Measurements from ENCODE around the gene CDIPT. TPM values are rescaled to one million over a fixed set of nuclear protein-coding genes. Genes with fewer than 3 reads are reported as not detected.
A peak's percentile ranks its signal among the peaks of the same experiment; 100 is the strongest.
"Not testable (repeated sequence)": the region's sequence is repeated elsewhere in the genome, so short reads cannot be mapped to it uniquely, and the experiment has no call there.

CDIPT gene, protein sequence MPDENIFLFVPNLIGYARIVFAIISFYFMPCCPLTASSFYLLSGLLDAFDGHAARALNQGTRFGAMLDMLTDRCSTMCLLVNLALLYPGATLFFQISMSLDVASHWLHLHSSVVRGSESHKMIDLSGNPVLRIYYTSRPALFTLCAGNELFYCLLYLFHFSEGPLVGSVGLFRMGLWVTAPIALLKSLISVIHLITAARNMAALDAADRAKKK
- 90.0 and 91.7 TPM in 2 replicates for total RNA-seq (2014; rRNA removed; shearing (Covaris generic))

DNA sequence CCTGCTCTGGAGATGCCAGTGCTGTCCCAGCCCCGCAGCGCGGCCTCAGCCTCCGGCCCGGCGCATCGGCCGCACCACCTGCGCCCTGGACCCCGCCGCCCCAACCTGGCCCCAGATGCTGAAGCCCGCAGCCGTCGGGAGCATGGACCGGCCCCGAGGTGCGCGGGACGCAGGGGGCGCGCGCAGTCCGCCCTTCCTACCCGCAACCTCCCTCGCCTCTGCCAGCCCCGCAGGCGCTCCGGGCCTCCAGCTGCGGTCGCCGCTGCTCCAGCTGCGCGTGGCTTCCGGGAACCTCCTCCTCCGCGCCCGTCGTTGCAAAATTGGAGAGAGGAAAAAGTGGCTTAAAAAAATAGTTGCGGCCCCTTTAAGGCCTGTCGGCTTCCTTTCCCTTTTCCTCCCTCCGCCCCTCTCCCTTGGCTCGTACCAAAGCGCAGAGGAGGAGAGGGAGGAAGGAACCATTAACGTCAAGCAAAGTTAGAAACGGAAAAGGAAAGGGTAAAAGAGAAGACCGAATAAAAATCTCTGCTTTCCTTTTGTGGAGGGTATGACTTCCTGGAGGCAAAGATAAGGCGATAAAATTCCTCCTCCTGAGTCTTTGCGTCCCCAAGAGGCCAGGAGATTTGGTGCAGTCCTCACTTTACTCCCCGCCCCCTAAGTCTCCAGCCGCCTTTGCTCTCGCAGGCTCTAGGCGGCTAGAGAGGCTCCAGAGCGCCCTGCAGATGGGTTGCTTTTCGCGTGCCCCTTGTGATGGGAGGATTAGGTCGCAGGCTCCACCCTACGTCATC is at the start of gene CDIPT:
Gene CDIPT (minus strand): TSS at position 343 of the 785 bp plus-strand sequence. CDS start 369 bp downstream, outside the sequence.
- DNase-seq (ENCODE audit: low spot score): peak; percentile 98

DNA sequence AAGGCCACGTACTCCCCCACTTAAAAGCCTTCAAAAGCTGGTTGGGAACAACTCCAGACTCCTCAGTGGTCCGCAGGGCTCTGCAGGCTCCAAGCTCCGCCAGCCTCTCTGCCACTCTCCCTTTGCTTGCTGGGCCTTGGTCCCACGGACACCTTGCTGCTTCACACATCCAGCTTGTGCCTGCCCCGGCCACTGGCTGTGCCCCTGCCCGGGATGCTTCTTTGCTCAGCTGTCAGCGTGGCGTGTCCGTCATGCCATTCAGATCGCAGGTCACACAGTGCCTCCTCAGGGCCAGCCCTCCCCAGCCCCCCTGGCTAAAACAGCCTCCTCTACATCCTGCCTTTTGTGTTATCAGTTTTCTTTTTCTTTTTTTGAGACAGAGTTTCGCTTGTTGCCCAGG is 49.1 kb upstream of the CDIPT start:
- DNase-seq (ENCODE audit: low spot score): no peak

DNA sequence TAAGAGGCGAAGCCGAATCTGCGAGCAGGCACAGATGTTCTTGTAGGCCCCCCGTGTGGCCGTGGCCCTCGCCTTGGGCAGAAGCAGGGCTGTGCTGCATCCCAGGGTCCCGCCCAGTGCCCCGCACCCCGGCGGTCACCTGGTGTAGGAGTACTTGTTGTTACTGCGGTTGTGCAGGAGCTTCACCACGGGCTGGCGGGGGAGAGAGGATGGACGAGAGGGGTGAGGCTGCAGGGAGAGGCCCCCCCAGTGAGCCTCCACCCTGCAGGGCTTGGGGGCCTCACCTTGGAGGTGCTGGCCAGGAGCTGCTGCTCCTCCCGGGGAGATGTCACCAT is 48.6 kb upstream of the CDIPT start:
- no peak for DNase-seq (ENCODE audit: low spot score)

DNA sequence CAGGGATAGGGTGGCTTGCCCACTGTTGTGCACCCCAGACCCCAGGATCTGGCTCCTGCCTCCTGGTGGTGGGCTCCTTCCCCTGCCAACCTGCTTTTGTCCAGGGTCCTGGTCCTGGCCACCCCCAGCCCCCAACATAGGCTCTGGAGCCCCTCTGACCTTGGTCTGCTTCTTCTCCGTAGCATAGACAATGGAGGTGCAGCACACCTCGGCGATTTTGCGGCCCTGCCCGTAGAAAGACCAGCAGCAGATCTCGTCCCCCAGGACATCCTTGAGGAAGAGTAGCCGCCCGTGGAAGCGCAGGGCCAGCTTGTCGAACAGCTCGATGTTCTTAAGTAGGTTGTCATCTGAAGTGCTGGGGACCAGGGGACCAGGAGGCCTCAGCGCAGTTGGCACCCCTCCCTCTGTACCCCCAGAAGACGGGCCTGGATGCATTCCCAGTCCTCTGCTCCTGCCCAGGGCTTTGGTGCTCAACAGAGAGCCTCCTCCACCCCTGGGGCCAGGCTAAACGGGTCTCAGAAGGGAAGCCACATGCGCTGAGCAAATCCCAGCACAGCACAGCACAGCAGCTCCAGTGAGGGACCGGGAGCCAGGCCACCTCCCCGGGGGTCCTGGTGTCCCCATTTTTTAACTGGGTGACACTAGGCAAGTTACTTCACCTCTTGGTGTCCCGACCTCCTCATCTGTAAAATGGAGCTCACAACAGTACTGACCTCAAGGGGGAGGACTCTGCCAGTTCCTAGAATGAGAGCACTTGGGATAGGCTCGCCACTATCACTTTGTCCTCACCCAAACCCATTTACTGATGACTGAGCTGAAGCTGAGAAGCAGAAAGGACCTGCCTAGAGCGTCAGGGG is 48.0 kb upstream of the CDIPT start:
- no peak for DNase-seq (ENCODE audit: low spot score)

DNA sequence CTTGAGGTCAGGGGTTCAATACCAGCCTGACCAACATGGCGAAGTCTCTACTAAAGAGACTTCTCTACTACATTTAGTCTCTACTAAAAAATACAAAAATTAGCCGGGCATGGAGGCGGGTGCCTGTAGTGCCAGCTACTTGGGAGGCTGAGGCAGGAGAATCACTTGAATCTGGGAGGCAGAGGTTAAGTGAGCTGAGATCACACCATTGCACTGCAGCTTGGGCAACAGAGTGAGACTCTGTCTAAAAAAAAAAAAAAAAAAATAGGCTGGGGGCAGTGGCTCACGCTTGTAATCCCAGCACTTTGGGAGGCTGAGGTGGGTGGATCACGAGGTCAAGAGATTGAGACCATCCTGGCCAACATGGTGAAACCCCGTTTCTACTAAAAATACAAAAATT is 46.8 kb upstream of the CDIPT start:
- not testable (repeated sequence) for DNase-seq (ENCODE audit: low spot score)

DNA sequence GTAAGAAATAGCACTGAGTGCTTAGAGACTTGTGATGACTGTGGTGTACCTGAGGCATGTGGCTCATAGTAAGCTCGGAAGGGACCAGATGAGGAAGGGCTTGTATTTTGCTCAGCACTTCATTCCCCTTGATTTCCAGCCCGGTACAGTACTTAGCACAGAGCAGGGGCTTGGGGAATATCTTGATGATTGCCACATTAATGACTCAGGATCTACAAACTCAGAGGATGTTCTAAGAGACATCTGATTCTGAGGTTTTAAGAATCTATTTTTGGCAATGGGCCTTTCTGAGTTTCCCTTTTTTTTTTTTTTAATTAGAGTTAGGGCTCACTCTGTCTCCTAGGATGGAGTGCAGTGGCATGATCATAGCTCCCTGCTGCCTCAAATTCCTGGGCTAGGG is 46.4 kb upstream of the CDIPT start:
- no peak for DNase-seq (ENCODE audit: low spot score)

DNA sequence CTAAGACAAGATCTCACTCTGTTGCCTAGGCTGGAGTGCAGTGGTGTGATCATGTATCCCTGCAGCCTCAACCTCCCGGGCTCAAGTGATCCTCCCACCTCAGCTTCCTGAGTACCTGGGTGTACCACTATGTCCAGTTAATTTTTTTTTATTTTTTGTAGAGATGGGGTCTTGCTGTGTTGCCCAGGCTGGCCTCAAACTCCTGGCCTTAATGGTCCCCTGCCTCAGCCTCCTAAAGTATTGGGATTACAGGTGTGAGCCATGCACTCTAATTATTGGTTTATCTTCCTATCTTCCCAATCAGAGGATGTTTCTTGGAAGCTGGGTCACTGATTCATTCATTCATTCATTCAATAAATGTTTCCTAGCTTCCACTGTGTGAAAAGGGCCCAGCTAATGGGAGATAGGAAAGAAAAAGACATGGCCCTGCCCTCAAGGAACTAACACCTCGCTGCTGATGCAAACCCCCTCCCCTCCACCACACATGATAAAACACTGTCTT is 45.7 kb upstream of the CDIPT start:
- no peak for DNase-seq (ENCODE audit: low spot score)

DNA sequence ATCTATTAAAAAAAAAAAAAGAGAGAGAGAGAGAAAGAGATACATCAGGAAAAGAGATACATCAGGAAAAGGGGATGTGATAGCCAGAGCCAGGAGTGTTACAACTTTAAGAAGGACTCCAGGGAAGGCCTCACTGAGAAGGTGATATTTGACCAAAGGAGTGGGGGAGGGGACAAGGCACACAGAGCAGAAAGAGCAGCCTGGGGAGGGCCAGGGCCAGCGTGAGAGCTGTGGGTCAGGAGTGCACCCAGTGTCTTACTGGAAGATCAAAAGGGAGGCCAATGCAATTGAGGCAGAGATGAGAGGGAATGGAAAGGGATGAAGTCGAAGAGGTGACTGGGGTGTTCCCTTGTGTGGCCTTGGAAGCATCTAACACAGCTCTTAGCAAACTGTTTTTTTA is 44.9 kb upstream of the CDIPT start:
- DNase-seq (ENCODE audit: low spot score): no peak

DNA sequence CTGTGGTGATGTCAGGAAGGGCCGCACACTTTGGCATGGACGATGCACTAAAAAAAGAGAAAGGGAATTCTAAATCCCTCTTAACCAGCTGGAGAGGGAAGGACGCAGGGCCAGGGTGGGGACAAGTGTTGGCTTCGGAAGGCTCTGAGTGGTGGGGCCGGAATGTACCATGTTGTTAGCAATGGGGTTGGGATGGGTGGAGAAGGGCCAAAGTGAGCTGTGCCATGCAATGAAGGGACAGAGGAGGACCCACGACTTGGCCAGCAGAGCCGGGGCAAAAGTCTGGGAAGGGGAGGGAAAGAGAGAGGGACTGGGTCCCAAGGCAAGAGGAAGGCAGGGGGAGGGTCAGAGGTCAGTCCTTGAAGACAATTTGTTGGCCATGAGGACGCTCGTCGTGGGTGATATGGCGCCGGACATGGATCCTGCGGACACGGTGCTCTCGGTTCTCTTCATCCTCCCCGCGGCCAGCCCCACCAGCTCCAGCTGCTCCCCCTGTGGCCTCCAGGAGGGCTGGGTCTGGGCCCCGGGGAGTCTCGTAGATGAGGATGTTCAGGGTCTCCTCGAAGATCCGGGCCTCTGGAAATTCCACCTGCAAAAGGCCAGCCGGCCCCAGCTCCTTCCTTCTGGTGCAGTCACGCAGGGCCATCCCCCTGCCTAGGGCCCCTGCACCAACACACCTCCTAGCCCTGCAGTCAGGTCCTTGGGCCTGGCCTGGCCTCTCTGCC is 43.7 kb upstream of the CDIPT start:
- DNase-seq (ENCODE audit: low spot score): no peak

DNA sequence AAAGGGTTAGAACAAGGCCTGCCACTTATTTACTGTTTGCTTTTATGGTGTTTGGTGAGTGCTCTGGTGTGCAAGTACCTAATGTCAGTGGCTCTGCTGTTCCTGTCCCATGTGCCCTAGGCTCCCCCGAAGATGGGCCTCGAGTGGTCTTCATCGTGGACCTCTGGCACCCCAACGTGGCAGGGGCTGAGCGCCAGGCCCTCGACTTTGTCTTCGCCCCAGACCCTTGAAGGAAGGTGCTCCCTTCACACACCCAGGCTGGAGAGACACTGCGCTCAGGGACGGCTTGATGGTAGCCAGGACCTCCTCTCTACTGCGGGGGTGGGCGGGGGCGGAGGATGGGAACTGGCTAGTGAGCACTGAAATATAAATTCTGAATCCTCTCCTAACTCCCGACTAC is 42.6 kb upstream of the CDIPT start:
- no peak for DNase-seq (ENCODE audit: low spot score)

DNA sequence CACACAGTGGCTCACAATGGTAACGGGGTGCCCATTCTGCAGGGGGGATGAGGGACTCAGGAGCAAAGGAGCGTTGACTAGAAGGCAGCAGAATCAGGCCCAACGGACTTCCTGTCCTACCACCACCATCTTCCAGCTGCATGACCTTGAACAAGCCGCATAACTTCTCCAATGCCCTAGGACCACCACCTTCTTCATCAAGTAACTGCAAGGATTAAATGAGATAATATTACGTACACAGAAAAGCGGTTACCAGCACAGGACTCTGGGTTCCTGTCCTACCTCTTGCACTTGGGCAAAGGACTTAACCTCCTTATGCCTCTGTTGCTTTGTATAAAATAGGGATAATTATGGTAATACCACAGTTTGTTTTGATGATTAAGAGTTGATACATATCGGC is 41.9 kb upstream of the CDIPT start:
- no peak for DNase-seq (ENCODE audit: low spot score)

DNA sequence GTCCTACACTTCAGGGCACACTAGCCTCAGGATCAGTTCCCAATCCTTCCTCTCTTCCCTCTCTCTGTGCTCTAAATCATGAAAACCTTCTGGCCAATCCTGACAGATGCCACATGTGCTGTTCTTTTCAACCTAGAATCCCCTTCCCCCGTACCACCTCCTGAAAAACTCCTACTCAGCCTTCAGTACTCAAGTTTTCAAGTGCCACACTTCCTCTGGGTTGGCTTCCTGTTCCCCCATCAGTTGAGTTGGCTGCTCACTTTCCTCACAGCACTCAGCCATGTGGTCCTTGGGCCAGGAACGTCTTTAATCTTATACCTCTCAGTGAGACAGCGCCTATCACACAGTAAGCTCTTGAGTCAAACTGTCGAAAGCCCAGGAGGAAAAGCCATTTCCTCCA is 40.6 kb upstream of the CDIPT start:
- no peak for DNase-seq (ENCODE audit: low spot score)

DNA sequence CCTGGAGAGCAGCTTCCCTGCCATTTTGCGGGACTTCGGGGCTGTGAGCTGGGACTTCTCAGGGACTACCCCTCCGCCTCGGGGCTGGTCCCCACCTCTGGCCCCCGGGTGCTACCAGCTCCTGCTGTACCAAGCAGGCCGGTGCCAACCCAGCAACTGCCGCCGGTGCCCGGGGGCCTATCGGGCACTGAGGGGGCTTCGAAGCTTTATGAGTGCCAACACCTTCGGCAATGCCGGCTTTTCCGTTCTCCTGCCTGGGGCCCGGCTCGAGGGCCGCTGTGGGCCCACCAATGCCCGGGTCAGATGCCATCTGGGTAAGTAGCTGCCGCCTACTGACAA is 38.5 kb upstream of the CDIPT start:
- DNase-seq (ENCODE audit: low spot score): no peak

DNA sequence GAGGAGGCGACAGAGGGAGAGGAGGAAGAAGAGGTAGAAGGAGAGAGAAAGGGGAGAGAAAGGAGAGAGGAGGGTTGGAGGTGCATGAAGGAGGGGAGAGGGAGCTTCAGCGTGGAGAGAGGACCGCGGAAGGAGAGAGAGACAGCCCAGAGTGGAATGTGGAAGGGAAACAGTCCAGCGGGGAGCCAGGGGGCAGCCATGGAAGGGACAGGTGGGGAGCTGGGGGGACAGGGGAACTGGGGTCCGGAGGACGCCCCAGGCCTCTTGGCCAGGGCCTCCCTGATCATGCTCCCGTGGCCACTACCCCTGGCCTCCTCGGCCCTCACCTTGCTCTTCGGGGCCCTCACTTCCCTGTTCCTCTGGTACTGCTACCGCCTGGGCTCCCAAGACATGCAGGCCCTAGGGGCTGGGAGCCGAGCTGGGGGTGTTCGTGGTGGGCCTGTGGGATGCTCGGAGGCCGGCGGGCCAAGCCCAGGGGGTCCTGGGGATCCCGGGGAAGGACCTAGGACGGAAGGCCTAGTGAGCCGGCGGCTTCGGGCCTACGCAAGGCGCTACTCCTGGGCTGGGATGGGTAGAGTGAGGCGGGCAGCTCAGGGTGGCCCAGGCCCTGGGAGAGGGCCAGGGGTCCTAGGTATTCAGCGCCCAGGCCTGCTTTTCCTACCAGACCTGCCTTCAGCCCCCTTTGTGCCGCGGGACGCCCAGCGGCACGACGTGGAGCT is 38.0 kb upstream of the CDIPT start:
- no peak for DNase-seq (ENCODE audit: low spot score)

DNA sequence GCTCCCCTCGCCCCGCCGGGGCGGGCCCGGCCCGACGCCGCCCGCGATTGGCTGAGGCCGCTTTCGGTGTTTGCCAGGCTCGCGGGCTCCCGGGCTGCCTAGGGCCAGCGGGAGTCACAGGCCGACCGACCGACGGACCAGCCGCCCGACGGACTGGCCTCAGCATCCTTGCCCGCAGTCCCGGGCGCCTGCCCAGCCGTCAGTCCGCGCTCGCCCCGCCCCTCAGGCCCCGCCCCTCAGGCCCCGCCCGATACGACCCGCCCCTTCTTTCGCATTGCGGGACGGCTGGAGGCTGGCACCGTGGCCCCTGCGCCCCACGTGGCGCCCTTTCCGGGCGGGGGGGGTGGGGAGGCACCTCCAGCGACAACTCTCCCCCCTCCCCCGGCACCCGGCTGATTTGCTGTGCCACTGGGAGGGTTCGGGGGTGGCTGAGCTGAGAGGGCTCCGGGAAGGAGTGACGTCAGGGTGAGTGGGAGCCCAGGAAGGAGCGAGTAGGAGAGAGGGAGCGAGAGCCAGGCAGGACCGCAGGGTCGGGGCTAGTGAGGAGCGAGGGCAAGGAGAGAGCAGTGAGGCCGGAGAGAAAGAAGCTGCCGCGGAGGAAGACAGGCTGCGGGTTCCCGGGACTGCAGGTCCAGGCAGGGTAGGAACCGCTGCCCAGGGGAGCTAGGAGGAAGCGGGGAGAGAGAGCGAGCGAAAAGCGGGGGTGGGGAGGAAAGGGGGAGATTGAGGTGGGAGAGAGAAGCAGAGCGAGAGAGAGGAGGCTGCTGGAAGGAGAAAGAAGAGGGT is 37.3 kb upstream of the CDIPT start, which contains the start of gene ASPHD1:
Gene ASPHD1 (plus strand): TSS at position 387 of the 786 bp plus-strand sequence. CDS start 484 bp downstream, outside the sequence.
- DNase-seq (ENCODE audit: low spot score): peak; percentile 69

DNA sequence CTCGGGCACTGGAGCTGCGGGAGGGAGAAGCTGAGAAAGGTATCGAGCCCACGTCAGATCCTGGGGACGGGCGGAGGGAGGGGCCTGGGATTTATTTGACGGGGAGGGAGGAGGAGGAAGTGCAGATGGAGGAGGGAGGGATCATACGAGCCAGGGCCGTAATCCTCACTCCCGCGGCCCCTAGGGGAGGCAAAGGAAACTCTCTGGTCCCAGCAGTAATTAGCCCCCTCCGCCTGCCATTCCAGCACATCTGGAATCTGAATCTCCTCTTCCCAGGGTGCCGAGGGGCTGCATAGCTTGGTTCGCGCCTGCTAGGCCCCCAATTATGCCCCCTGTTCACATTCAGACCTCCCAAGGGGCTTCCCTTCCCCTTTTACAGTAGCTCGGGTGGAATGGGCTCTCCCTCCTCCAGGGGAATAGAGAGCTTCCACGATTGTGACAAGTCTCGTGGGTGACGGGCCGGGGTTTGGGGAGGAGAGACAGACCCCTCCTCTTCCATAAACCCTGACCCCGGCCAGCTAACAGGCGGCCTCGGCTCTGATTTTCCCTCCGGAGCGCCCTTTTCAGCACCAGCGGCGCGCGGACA is 36.6 kb upstream of the CDIPT start, which contains the start of gene SEZ6L2:
Gene SEZ6L2 (minus strand): TSS at position 35 of the 586 bp plus-strand sequence. CDS start 531 bp downstream, outside the sequence.
- DNase-seq (ENCODE audit: low spot score): peak; percentile 85

DNA sequence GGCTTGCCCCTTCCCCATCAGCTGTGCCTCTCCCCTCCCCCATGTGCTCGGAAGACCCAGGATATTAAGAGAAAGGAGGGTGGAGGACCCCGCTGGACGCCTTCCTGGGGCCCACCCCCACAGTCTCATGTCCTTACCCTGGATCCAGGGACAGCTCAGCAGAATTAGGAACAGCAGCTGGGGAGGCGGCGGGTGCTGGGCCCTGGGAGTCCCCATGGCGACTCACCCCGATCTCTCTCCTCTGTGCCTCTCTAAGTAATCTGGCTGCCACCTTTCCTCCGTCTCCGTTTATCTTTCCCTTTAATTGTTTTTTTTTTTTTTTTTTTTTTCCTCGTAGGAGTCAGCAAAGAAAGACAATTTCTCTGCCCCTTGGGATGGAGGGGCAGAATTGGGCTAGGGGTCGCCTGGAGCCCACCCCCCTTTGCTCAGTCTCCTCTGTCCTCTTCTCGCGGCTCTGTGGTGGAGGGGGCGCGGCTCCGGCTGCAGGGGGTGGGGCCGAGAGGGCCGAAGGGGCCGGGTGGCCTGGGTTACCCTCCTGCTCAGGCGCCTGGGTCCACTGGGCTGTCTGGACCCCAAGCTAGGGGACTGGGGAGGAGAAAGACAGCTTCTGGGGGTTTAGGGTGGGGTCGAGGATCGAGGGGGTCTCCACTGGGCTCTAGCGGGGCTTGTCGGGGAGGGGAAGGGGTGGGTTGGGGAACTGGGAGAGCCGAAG is 35.9 kb upstream of the CDIPT start:
- DNase-seq (ENCODE audit: low spot score): no peak

DNA sequence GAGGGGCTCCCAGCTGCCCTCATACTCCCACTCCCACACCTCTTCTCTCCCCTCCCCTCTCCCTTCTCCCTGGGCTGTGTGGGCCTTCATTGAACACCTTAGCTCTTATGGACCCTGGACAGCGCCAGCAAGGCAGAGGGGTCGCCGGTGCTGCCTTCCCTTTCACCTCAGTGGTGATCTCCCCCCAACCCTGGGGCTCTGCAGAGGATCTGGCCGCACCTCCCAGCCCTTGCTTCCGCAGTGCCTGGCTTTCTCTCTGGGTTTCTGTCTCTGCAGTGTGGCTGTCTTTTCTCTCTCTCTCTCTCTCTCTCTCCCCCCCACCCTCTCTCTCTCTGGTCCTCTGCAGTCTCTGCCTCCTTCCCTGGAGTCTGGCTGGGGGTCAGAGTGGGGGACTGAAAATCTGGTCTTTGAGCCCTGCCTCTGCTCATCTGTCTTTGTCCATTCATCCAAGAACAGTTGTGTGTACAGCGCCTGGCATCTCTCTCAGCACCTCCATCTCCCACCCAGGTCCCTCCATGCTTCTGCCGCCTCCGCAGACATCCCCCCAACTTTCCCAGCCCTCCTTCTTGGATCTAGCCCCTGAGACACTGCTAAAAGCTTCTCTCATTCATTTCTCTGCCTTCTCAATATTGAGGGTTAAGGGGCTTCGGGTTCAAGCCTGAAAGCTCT is 35.2 kb upstream of the CDIPT start:
- DNase-seq (ENCODE audit: low spot score): no peak

Data from HT-29 (cell line).